HepG2 (cell line): ENCODE measurements around the gene ZMIZ2. TPM values are rescaled to one million over a fixed set of nuclear protein-coding genes. Genes with fewer than 3 reads are reported as not detected.
"Not testable (repeated sequence)": the region's sequence is repeated elsewhere in the genome, so short reads cannot be mapped to it uniquely, and the experiment has no call there.

Experiments
- ATAC-seq: fragments of 200-7000 bp; cut with Tn5 transposase; 3 replicates; pipeline ENCODE4 v1.9.1; 2020; ENCODE audit warnings: mild to moderate bottlenecking, moderate library complexity
- BruUV-seq: library from RNA; stranded (reverse); fragments of 400-500 nt; replicated peaks from 2 replicates; lab custom pipeline; 2021; lab: Mats Ljungman, UMichigan
- CTCF ChIA-PET: fragments of 300-600 bp; formaldehyde crosslinking; extraction: SDS; loops from one replicate; lab custom pipeline; 2021; ENCODE audit warnings: low total read pairs, inconsistent platforms, low intra/inter-chr PET ratio; lab: Yijun Ruan, JAX
- POLR2A ChIA-PET: fragments of 350-600 bp; sonication (Branson Sonifier 250); formaldehyde crosslinking; loops from one replicate; lab custom pipeline; 2020; ENCODE audit warnings: antibody characterized with exemption, inconsistent platforms; lab: Yijun Ruan, JAX
- DNase-seq: peaks from one replicate; pipeline ENCODE4 v3.0.0-alpha.2; 2015; ENCODE audit warnings: low spot score
- FAIRE-seq: peaks from 3 replicates; lab custom pipeline; 2011; peaks lifted over from hg19 to GRCh38; lab: Jason Lieb, UNC
- H2AFZ ChIP-seq: one replicate; pipeline ENCODE4 v1.6.1; 2011; ENCODE audit warnings: low read length, inconsistent platforms
- H3K27ac ChIP-seq: fragments of 300-600 bp; 3 replicates; pipeline ENCODE4 v1.8.0; 2011; ENCODE audit warnings: mixed run types, mild to moderate bottlenecking, mixed read lengths, low read length, inconsistent platforms; ENCODE audit not compliant: insufficient read depth; ENCODE audit errors: extremely low read length
- H3K27me3 ChIP-seq, 2 experiments: fragments of 200-600 bp in 1 of 2; 2 replicates in 1 of 2; 3 replicates in 1 of 2; pipeline versions ENCODE4 v1.6.0 to v1.8.0; 2011; ENCODE audit warnings: low read length in 2 of 2, mild to moderate bottlenecking in 2 of 2, moderate library complexity in 2 of 2, inconsistent platforms in 1 of 2; ENCODE audit not compliant: insufficient read depth in 2 of 2, control insufficient read depth in 1 of 2
- H3K36me3 ChIP-seq, 2 experiments: fragments of 200-600 bp in 1 of 2; replicated peaks in 1 of 2; 2 replicates in 1 of 2; 3 replicates in 1 of 2; pipeline versions ENCODE4 v1.5.1 to v1.8.0; 2011; ENCODE audit warnings: low read length in 2 of 2, inconsistent platforms in 1 of 2; ENCODE audit not compliant: insufficient read depth in 2 of 2, control insufficient read depth in 1 of 2
- H3K4me1 ChIP-seq: 2 replicates; pipeline ENCODE4 v1.5.1; 2012; ENCODE audit warnings: low read length, inconsistent platforms; ENCODE audit not compliant: insufficient read depth
- H3K4me2 ChIP-seq: 2 replicates; pipeline ENCODE4 v1.6.0; 2011; ENCODE audit warnings: low read depth, low read length, inconsistent platforms
- H3K4me3 ChIP-seq, 3 experiments: fragments of 200-600 bp in 1 of 3; sonication (generic), shearing (Covaris generic) in 1 of 3; replicated peaks in 1 of 3; 2 replicates each; pipeline ENCODE4 v1.5.1; 2011 to 2016; ENCODE audit warnings: low read length in 3 of 3, inconsistent platforms in 2 of 3, low read depth in 2 of 3, mild to moderate bottlenecking in 2 of 3, control low read depth in 1 of 3, mixed read lengths in 1 of 3; ENCODE audit not compliant: insufficient read depth in 1 of 3
- H3K79me2 ChIP-seq: one replicate; pipeline ENCODE4 v1.6.1; 2011; ENCODE audit warnings: low read length, inconsistent platforms; ENCODE audit not compliant: insufficient read depth
- H3K9ac ChIP-seq: 2 replicates; pipeline ENCODE4 v1.6.0; 2011; ENCODE audit warnings: mild to moderate bottlenecking, low read depth, low read length, inconsistent platforms; ENCODE audit not compliant: insufficient read depth
- H3K9me3 ChIP-seq: 2 replicates; pipeline ENCODE4 v1.5.1; 2012; ENCODE audit warnings: mild to moderate bottlenecking, low read length
- H4K20me1 ChIP-seq: 2 replicates; pipeline ENCODE4 v1.6.0; 2011; ENCODE audit warnings: inconsistent platforms, mild to moderate bottlenecking, low read length, moderate library complexity; ENCODE audit not compliant: insufficient read depth
- CHD4 ChIP-seq: fragments of 200-600 bp; sonication (generic); IDR thresholded peaks from 2 replicates; pipeline ENCODE4 v1.7.0; 2017; ENCODE audit warnings: mild to moderate bottlenecking, low read length, borderline replicate concordance
- EED ChIP-seq: sonication (generic); formaldehyde crosslinking; IDR thresholded peaks from 2 replicates; pipeline ENCODE4 v1.5.0; 2020; ENCODE audit warnings: mild to moderate bottlenecking, missing genetic modification reagents
- GPN1 ChIP-seq: sonication (generic); formaldehyde crosslinking; IDR thresholded peaks from 2 replicates; pipeline ENCODE4 v1.5.1; 2020; ENCODE audit warnings: missing genetic modification reagents, borderline replicate concordance
- GTF3A ChIP-seq: sonication (generic); formaldehyde crosslinking; conservative IDR thresholded peaks from 2 replicates; pipeline ENCODE4 v1.4.0; 2020; ENCODE audit warnings: mild to moderate bottlenecking, missing genetic modification reagents
- HNF4A ChIP-seq: sonication (generic); formaldehyde crosslinking; IDR thresholded peaks from 2 replicates; pipeline ENCODE4 v1.4.0; 2020; ENCODE audit warnings: missing genetic modification reagents
- KDM5A ChIP-seq: fragments of 200-600 bp; sonication (generic); IDR thresholded peaks from 2 replicates; pipeline ENCODE4 v1.7.0; 2018; ENCODE audit warnings: antibody characterized with exemption, mild to moderate bottlenecking, low read length, borderline replicate concordance
- KLF13 ChIP-seq: sonication (generic); formaldehyde crosslinking; IDR thresholded peaks from 2 replicates; pipeline ENCODE4 v1.4.0; 2020; ENCODE audit warnings: mild to moderate bottlenecking, missing genetic modification reagents
- PBX2 ChIP-seq: IDR thresholded peaks from 2 replicates; pipeline ENCODE4 v1.6.1; 2016; ENCODE audit warnings: control low read depth
- POLR2AphosphoS5 ChIP-seq: IDR thresholded peaks from 2 replicates; pipeline ENCODE4 v1.6.1; 2012; ENCODE audit warnings: low read depth, low read length
- PTBP1 ChIP-seq: fragments of 200-400 bp; formaldehyde crosslinking; IDR thresholded peaks from 2 replicates; pipeline ENCODE4 v1.6.1; 2018; ENCODE audit warnings: low read length, low read depth; ENCODE audit not compliant: poor library complexity, severe bottlenecking
- SIN3A ChIP-seq: IDR thresholded peaks from 2 replicates; pipeline ENCODE4 v1.6.1; 2011; ENCODE audit warnings: low read depth, mild to moderate bottlenecking, control low read depth, low read length, borderline replicate concordance
- SMARCC2 ChIP-seq: fragments of 450-650 bp; IDR thresholded peaks from 2 replicates; pipeline ENCODE4 v1.6.1; 2017; ENCODE audit warnings: antibody characterized with exemption, mild to moderate bottlenecking
- ZNF772 ChIP-seq: sonication (generic); formaldehyde crosslinking; IDR thresholded peaks from 2 replicates; pipeline ENCODE4 v1.5.0; 2020; ENCODE audit warnings: mild to moderate bottlenecking, missing genetic modification reagents
- ZSCAN5A ChIP-seq: sonication (generic); formaldehyde crosslinking; IDR thresholded peaks from 2 replicates; pipeline ENCODE4 v1.8.0; 2022; ENCODE audit warnings: mild to moderate bottlenecking, missing genetic modification reagents, borderline replicate concordance
- WGBS: methylation state at CpG from one replicate; pipeline ENCODE4 v1.1.6; 2017; ENCODE audit warnings: low lambda C conversion rate; 5-methylcytosine and 5-hydroxymethylcytosine counted together
- in situ Hi-C: cut with HindIII; loops from 2 replicates; pipeline ENCODE4 v1.10.0; 2017; ENCODE audit warnings: low pct_unique_long_range_greater_than_20kb; ENCODE audit not compliant: extremely low pct_ligation_motif_present
- intact Hi-C: fragments of 100-400 bp; cut with micrococcal nuclease; formaldehyde crosslinking; loops from one replicate; pipeline ENCODE4 v1.10.0; 2022; ENCODE audit not compliant: unreplicated experiment
- polyA plus RNA-seq, 8 experiments: library from polyadenylated mRNA; depleted of rRNA in 3 of 8; stranded (reverse) in 7 of 8; unstranded in 1 of 8; fragments of >200 nt; fragmentation: Illumina TruSeq in 4 of 8; extraction: Trizol in 4 of 8; gene quantifications; 2 replicates each; pipeline versions ENCODE4 v1.2.1 to v1.2.3, GENCODE V29; 2011 to 2016; ENCODE audit warnings: low read depth in 4 of 8, missing spikeins in 1 of 8, mixed read lengths in 1 of 8; ENCODE audit not compliant: insufficient read depth in 1 of 8
- total RNA-seq, 5 experiments: library from RNA; depleted of rRNA; stranded (reverse); fragments of >200 nt; fragmentation: Illumina TruSeq; extraction: Trizol; gene quantifications; 2 replicates each; pipeline ENCODE4 v1.2.3, GENCODE V29; 2016; ENCODE audit warnings: low read depth in 1 of 5
- TF ChIP-seq, protein P1 (sequence below): sonication (generic); formaldehyde crosslinking; IDR thresholded peaks from 2 replicates; pipeline ENCODE4 v1.5.1; 2020; ENCODE audit warnings: missing genetic modification reagents, mild to moderate bottlenecking, borderline replicate concordance

The ZMIZ2 gene
- total and polyA plus RNA-seq, 2 of the 13 experiments (the other 11 are each of a cell fraction or from before 2014, with no cell fraction given), result 4.9 to 7.9 TPM

GRCh38 chr7:44699598-44699997 is 49.0 kb upstream of the ZMIZ2 start:
- BruUV-seq, H3K27ac ChIP-seq, ATAC-seq, H3K4me1 ChIP-seq, H3K9ac ChIP-seq, CTCF ChIA-PET, H2AFZ ChIP-seq, DNase-seq, in situ Hi-C loops, H3K4me3 ChIP-seq, H4K20me1 ChIP-seq, H3K79me2 ChIP-seq, POLR2A ChIA-PET, FAIRE-seq, H3K9me3 ChIP-seq, H3K4me2 ChIP-seq, intact Hi-C loops, H3K27me3 ChIP-seq: not testable (repeated sequence)
- peaks cover 18 to 27% of the 10 kb centered on the region in 2 experiments; a peak in 4 of 5 replicates for H3K36me3 ChIP-seq
- 100% methylated on average over 1 of the region's 2 CpGs for WGBS

DNA sequence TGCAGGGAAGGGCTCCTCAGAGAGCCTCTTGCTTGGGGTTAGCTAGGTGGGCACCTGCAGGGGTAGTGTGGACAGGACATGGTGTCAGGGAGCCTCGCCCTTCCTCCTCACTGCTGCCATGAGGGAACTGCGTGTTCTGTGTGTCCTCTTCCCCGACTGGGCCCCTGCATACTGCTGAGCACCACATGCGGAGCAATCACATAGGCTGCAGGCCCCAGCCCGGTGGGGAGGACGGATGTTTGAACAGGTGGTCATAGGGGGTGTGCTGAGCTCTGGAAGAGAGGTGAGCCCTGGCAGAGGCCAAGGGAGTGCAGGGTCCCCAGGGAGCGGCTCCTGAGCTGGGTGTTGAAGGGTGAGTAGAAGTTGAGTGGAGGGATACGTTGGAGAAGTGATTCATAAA is 48.3 kb upstream of the ZMIZ2 start:
- no TSS peak for BruUV-seq
- POLR2A ChIA-PET, result no interaction called here
- Histone ChIP-seq H4K20me1 (no peaks in the 10 kb centered on the region; the same call in 1 of the 2 replicates), H3K4me3 (no peak overlapping the region), H2AFZ (no peak overlapping the region), H3K36me3 (peaks cover 17 to 25% of the 10 kb centered on the region in 2 experiments; a peak in 4 of 5 replicates), H3K9me3 (no peaks in the 10 kb centered on the region), H3K9ac (no peak overlapping the region), H3K4me2 (no peak overlapping the region), H3K4me1 (no peaks in the 10 kb centered on the region), H3K27me3 (no peaks in the 10 kb centered on the region), H3K27ac (no peak overlapping the region), H3K79me2 (no peaks in the 10 kb centered on the region)
- ATAC-seq (no peak), DNase-seq (no peak), FAIRE-seq (no peak)
- in situ Hi-C loops, result no loop called here
- WGBS, result 96% methylated on average over 4 of the region's 8 CpGs
- CTCF ChIA-PET, result no interaction called here
- intact Hi-C loops, result no loop called here
- TF ChIP-seq PBX2 (no peak), PTBP1 (no peak), EED (CRISPR knock-in tag) (no peak), KDM5A (no peak), SIN3A (no peak), SMARCC2 (no peak), GPN1 (no peak), CHD4 (no peak), GTF3A (CRISPR knock-in tag) (no peak), HNF4A (no peak), ZSCAN5A (CRISPR knock-in tag) (no peak), KLF13 (CRISPR knock-in tag) (no peak), ZNF772 (no peak), POLR2AphosphoS5 (no peak)
- TF ChIP-seq, protein P1, sequence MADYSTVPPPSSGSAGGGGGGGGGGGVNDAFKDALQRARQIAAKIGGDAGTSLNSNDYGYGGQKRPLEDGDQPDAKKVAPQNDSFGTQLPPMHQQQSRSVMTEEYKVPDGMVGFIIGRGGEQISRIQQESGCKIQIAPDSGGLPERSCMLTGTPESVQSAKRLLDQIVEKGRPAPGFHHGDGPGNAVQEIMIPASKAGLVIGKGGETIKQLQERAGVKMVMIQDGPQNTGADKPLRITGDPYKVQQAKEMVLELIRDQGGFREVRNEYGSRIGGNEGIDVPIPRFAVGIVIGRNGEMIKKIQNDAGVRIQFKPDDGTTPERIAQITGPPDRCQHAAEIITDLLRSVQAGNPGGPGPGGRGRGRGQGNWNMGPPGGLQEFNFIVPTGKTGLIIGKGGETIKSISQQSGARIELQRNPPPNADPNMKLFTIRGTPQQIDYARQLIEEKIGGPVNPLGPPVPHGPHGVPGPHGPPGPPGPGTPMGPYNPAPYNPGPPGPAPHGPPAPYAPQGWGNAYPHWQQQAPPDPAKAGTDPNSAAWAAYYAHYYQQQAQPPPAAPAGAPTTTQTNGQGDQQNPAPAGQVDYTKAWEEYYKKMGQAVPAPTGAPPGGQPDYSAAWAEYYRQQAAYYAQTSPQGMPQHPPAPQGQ, result no peak
